ENCODE measurements around the gene ENTPD8. TPM values are rescaled to one million over a fixed set of nuclear protein-coding genes. Genes with fewer than 3 reads are reported as not detected.

ENTPD8 gene
- total RNA-seq, 1 experiment from 2014 or later, result 0.77 TPM

DNA sequence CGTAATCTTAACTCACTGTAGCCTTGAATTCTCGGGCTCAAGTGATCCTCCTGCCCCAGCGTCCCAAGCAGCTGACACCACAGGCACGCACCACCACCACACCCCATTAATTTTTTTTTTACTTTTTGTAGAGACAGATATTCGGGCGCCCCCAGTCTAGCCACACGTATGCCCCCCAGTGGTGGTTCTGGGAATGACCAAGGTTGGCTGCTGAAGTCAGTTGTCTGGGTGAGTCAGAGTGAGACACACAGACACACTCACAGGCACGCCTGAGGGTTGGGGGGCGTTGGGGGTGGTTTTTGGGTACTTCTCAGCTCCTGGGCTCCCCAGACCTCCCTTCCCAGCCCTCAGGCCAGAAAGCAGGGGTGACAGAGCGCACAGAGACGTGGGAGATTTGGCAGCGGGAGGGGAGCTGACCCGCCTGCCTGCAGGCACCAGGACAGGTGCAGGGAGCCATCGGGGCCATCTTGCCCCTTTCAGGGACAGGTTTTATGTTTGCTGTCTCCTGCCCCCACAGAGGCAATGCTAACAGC, 4.2 kb upstream of the ENTPD8 start:
- H3K23me2 ChIP-seq (ENCODE audit: insufficient read length, low read depth, low read length, poor library complexity, severe bottlenecking), result no peaks in the 10 kb centered on the region
- no CpG with 5 or more reads among the region's 14 CpGs for WGBS (ENCODE audit: extremely low coverage, insufficient read length, low lambda C conversion rate)
- no peaks in the 10 kb centered on the region for H3K79me2 ChIP-seq (ENCODE audit: insufficient read depth, low read length)
- no peak overlapping the region for H3K9ac ChIP-seq (ENCODE audit: extremely low read depth, insufficient read length, low read length)
- no peak overlapping the region for H3K18ac ChIP-seq (ENCODE audit: insufficient read length, low read depth, low read length)
- H3K36me3 Mint-ChIP-seq (ENCODE audit: insufficient read depth in 1 of 3, low read depth in 3 of 3), result peaks cover 0 to 7% (median 0%) of the 10 kb centered on the region in 3 experiments; a peak in 4 of 7 replicates
- no peak overlapping the region for H4K5ac ChIP-seq (ENCODE audit: insufficient read length, low read depth, low read length)
- no peak overlapping the region for H3K4ac ChIP-seq (ENCODE audit: low read depth, low read length)
- H3K9me3 Mint-ChIP-seq, result 0 out of 5 replicates have a peak, but pooled peaks cover 0 to 1% of the 10 kb centered on the region in 2 experiments
- H2BK12ac ChIP-seq (ENCODE audit: insufficient read length, low read depth, low read length), result no peak overlapping the region
- no peak overlapping the region for H3K4me3 Mint-ChIP-seq
- DNase-seq, result peak; percentile 76
- no peak overlapping the region for H2BK15ac ChIP-seq (ENCODE audit: low read depth, low read length)
- H4K20me1 ChIP-seq (ENCODE audit: control insufficient read depth, insufficient read depth, insufficient read length), result peaks cover 3% of the 10 kb centered on the region
- H3K4me2 ChIP-seq (ENCODE audit: insufficient read depth, insufficient read length, low read length), result no peak overlapping the region
- peaks cover 7 to 12% of the 10 kb centered on the region in 2 experiments for H3K4me1 Mint-ChIP-seq
- H3K23ac ChIP-seq (ENCODE audit: insufficient read length, low read depth, low read length), result no peak overlapping the region
- H3K27ac Mint-ChIP-seq, result 0 out of 7 replicates have a peak overlapping the region, but pooled peaks of 1 of the 3 experiments have one; percentile 8
- no peak overlapping the region for H2AFZ ChIP-seq (ENCODE audit: low read length)
- H2BK20ac ChIP-seq (ENCODE audit: low read depth, low read length, poor library complexity, severe bottlenecking), result no peak overlapping the region
- H3K79me1 ChIP-seq (ENCODE audit: insufficient read depth, low read depth, low read length, poor library complexity, severe bottlenecking), result no peaks in the 10 kb centered on the region
- H3K27me3 Mint-ChIP-seq (ENCODE audit: low read depth), result peaks cover 20% of the 10 kb centered on the region
- no peak overlapping the region for H4K8ac ChIP-seq (replicated peaks; ENCODE audit: insufficient read length, low read depth, low read length)
- no peak overlapping the region for H4K91ac ChIP-seq (ENCODE audit: insufficient read length, low read depth, low read length)
- no peak overlapping the region for H3K56ac ChIP-seq (ENCODE audit: insufficient read length, low read depth, low read length)
- TF ChIP-seq, protein P1, sequence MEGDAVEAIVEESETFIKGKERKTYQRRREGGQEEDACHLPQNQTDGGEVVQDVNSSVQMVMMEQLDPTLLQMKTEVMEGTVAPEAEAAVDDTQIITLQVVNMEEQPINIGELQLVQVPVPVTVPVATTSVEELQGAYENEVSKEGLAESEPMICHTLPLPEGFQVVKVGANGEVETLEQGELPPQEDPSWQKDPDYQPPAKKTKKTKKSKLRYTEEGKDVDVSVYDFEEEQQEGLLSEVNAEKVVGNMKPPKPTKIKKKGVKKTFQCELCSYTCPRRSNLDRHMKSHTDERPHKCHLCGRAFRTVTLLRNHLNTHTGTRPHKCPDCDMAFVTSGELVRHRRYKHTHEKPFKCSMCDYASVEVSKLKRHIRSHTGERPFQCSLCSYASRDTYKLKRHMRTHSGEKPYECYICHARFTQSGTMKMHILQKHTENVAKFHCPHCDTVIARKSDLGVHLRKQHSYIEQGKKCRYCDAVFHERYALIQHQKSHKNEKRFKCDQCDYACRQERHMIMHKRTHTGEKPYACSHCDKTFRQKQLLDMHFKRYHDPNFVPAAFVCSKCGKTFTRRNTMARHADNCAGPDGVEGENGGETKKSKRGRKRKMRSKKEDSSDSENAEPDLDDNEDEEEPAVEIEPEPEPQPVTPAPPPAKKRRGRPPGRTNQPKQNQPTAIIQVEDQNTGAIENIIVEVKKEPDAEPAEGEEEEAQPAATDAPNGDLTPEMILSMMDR (conservative IDR thresholded peaks at IDR 0.05), result peak; percentile 85
- H3K14ac ChIP-seq (ENCODE audit: insufficient read depth, low read length), result no peak overlapping the region
- no peak overlapping the region for H2BK5ac ChIP-seq (ENCODE audit: insufficient read length, low read length)
- H3K27me3 ChIP-seq (ENCODE audit: insufficient read depth, low read length), result no peaks in the 10 kb centered on the region
- H2AK5ac ChIP-seq (ENCODE audit: insufficient read length, low read length), result no peak overlapping the region
- no peaks in the 10 kb centered on the region for H3K9me3 ChIP-seq (ENCODE audit: control insufficient read depth, low read depth, low read length)
- H3K4me1 ChIP-seq (ENCODE audit: insufficient read depth, low read length), result no peaks in the 10 kb centered on the region
- H3K27ac ChIP-seq (ENCODE audit: insufficient read length, low read depth, low read length), result no peak overlapping the region
- no peak overlapping the region for H2BK120ac ChIP-seq (ENCODE audit: low read depth, low read length, poor library complexity, severe bottlenecking)
- H3T11ph ChIP-seq (ENCODE audit: low read length), result no peak overlapping the region

All from H9 (cell line).